ENCODE data around the gene GPATCH4. TPM values are rescaled to one million over a fixed set of nuclear protein-coding genes. Genes with fewer than 3 reads are reported as not detected.

GPATCH4 gene
- total RNA-seq, 1 experiment from 2014 or later = 44.4 TPM

- intact Hi-C loops (cut with micrococcal nuclease; ENCODE audit: unreplicated experiment) (no loop called here), in situ Hi-C loops (cut with HindIII; ENCODE audit: low pct_unique_long_range_greater_than_20kb, low sequenced_read_pairs) (no loop called here)
- DNase-seq (ENCODE audit: low read depth, low spot score) = no peak
- POLR2A ChIA-PET = no interaction called here
- no peaks in the 10 kb centered on the region for H3K36me3 ChIP-seq (ENCODE audit: control insufficient read depth, insufficient read depth, low read length)
- no peak overlapping the region for H3K27ac ChIP-seq (ENCODE audit: low read length)
- no peak overlapping the region for H3K4me3 ChIP-seq (ENCODE audit: low read depth in 2 of 2, low read length in 2 of 2)
- no peaks in the 10 kb centered on the region for H3K9me3 ChIP-seq (ENCODE audit: control insufficient read depth, insufficient read depth, low read depth, low read length)
- no peak for ATAC-seq
- peaks cover 12% of the 10 kb centered on the region for H3K4me1 ChIP-seq (ENCODE audit: control insufficient read depth, insufficient read depth, low read length)
- TF ChIP-seq TCF7L2 (IDR thresholded peaks at IDR 0.05; ENCODE audit: low read depth, low read length) (no peak), POLR2AphosphoS5 (IDR thresholded peaks at IDR 0.05; ENCODE audit: low read depth, low read length) (no peak), SIN3A (IDR thresholded peaks at IDR 0.05; ENCODE audit: borderline replicate concordance, insufficient read depth, low read depth, low read length) (no peak), REST (IDR thresholded peaks at IDR 0.05; ENCODE audit: insufficient read depth in 1 of 2, low read depth in 2 of 2, low read length in 1 of 2) (no peak)
- TF ChIP-seq, protein P1, sequence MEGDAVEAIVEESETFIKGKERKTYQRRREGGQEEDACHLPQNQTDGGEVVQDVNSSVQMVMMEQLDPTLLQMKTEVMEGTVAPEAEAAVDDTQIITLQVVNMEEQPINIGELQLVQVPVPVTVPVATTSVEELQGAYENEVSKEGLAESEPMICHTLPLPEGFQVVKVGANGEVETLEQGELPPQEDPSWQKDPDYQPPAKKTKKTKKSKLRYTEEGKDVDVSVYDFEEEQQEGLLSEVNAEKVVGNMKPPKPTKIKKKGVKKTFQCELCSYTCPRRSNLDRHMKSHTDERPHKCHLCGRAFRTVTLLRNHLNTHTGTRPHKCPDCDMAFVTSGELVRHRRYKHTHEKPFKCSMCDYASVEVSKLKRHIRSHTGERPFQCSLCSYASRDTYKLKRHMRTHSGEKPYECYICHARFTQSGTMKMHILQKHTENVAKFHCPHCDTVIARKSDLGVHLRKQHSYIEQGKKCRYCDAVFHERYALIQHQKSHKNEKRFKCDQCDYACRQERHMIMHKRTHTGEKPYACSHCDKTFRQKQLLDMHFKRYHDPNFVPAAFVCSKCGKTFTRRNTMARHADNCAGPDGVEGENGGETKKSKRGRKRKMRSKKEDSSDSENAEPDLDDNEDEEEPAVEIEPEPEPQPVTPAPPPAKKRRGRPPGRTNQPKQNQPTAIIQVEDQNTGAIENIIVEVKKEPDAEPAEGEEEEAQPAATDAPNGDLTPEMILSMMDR (IDR thresholded peaks at IDR 0.05) = no peak
- CTCF ChIA-PET = no interaction called here
- no TSS peak for BruUV-seq (replicated peaks)
- H3K27me3 ChIP-seq (ENCODE audit: control insufficient read depth, insufficient read depth, low read length) = no peaks in the 10 kb centered on the region
Observed at GRCh38 chr1:156644146-156644545, 42.9 kb upstream of the GPATCH4 start.

GRCh38 chr1:156643778-156644092 lies 42.5 kb upstream of the GPATCH4 start:
- Histone ChIP-seq H3K36me3 (ENCODE audit: control insufficient read depth, insufficient read depth, low read length) (no peaks in the 10 kb centered on the region), H3K4me3 (ENCODE audit: low read depth in 2 of 2, low read length in 2 of 2) (no peak overlapping the region), H3K9me3 (ENCODE audit: control insufficient read depth, insufficient read depth, low read depth, low read length) (no peaks in the 10 kb centered on the region), H3K4me1 (ENCODE audit: control insufficient read depth, insufficient read depth, low read length) (peaks cover 16% of the 10 kb centered on the region), H3K27ac (ENCODE audit: low read length) (no peak overlapping the region), H3K27me3 (ENCODE audit: control insufficient read depth, insufficient read depth, low read length) (no peaks in the 10 kb centered on the region)
- intact Hi-C loops (cut with micrococcal nuclease; ENCODE audit: unreplicated experiment) = no loop called here
- ChIA-PET POLR2A (no interaction called here), CTCF (interaction anchor here (0.5 to 0.9 kb wide), 2 partner anchors 12 to 30 kb away, joined by 4 to 6 read pairs; no protein-coding TSS in a partner anchor)
- in situ Hi-C loops (cut with HindIII; ENCODE audit: low pct_unique_long_range_greater_than_20kb, low sequenced_read_pairs) = no loop called here
- TF ChIP-seq SIN3A (IDR thresholded peaks at IDR 0.05; ENCODE audit: borderline replicate concordance, insufficient read depth, low read depth, low read length) (no peak), TCF7L2 (IDR thresholded peaks at IDR 0.05; ENCODE audit: low read depth, low read length) (no peak)
- ATAC-seq (no peak), DNase-seq (ENCODE audit: low read depth, low spot score) (no peak)
- no TSS peak for BruUV-seq (replicated peaks)

GRCh38 chr1:156643049-156643777 lies 41.9 kb upstream of the GPATCH4 start:
- ChIA-PET POLR2A (no interaction called here), CTCF (interaction anchor here (0.5 to 0.9 kb wide), 2 partner anchors 12 to 29 kb away, joined by 4 to 6 read pairs; no protein-coding TSS in a partner anchor)
- TF ChIP-seq SIN3A (IDR thresholded peaks at IDR 0.05; ENCODE audit: borderline replicate concordance, insufficient read depth, low read depth, low read length) = no peak
- TF ChIP-seq TCF7L2 (IDR thresholded peaks at IDR 0.05; ENCODE audit: low read depth, low read length) = no peak
- no peak for TF ChIP-seq POLR2AphosphoS5 (IDR thresholded peaks at IDR 0.05; ENCODE audit: low read depth, low read length)
- H3K27ac ChIP-seq (ENCODE audit: low read length) = no peak overlapping the region
- no peaks in the 10 kb centered on the region for H3K9me3 ChIP-seq (ENCODE audit: control insufficient read depth, insufficient read depth, low read depth, low read length)
- H3K4me3 ChIP-seq (ENCODE audit: low read depth in 2 of 2, low read length in 2 of 2) = no peak overlapping the region
- BruUV-seq (replicated peaks) = no TSS peak
- no peaks in the 10 kb centered on the region for H3K27me3 ChIP-seq (ENCODE audit: control insufficient read depth, insufficient read depth, low read length)
- no peak for ATAC-seq
- H3K36me3 ChIP-seq (ENCODE audit: control insufficient read depth, insufficient read depth, low read length) = no peaks in the 10 kb centered on the region
- in situ Hi-C loops (cut with HindIII; ENCODE audit: low pct_unique_long_range_greater_than_20kb, low sequenced_read_pairs) = no loop called here
- intact Hi-C loops (cut with micrococcal nuclease; ENCODE audit: unreplicated experiment) = no loop called here
- H3K4me1 ChIP-seq (ENCODE audit: control insufficient read depth, insufficient read depth, low read length) = peaks cover 22% of the 10 kb centered on the region
- no peak for DNase-seq (ENCODE audit: low read depth, low spot score)

All from Panc1 (cell line).